K562 (cell line): ENCODE results near the gene TAS1R3. TPM values are rescaled to one million over a fixed set of nuclear protein-coding genes. Genes with fewer than 3 reads are reported as not detected.

Experiments used
- ADNP ChIP-seq: fragments of 200-800 bp; sonication (Bioruptor generic); IDR thresholded peaks from 2 replicates; pipeline ENCODE4 v1.6.1; 2016; ENCODE audit warnings: missing genetic modification characterization, missing compliant biosample characterization
- EHMT2 ChIP-seq: fragments of 450-650 bp; IDR thresholded peaks from 2 replicates; pipeline ENCODE4 v1.6.1; 2018; ENCODE audit warnings: antibody characterized with exemption
- HNRNPK ChIP-seq: fragments of 200-400 bp; formaldehyde crosslinking; IDR thresholded peaks from one replicate; pipeline ENCODE4 v1.6.1; 2018; ENCODE audit warnings: mild to moderate bottlenecking, low read depth, low read length; ENCODE audit not compliant: poor library complexity, severe bottlenecking
- MAFK ChIP-seq: IDR thresholded peaks from 2 replicates; pipeline ENCODE4 v1.6.1; 2011; ENCODE audit warnings: low read length, improper control_type of control experiment
- MAZ ChIP-seq, 2 experiments: fragments of 450-650 bp in 1 of 2; sonication (generic) in 1 of 2; formaldehyde crosslinking; IDR thresholded peaks in 1 of 2; conservative IDR thresholded peaks in 1 of 2; 2 replicates each; pipeline versions ENCODE4 v1.4.0 to v1.5.0; 2020; ENCODE audit warnings: mild to moderate bottlenecking in 1 of 2, missing genetic modification reagents in 1 of 2
- NCOA4 ChIP-seq: fragments of 450-650 bp; IDR thresholded peaks from 2 replicates; pipeline ENCODE4 v1.6.1; 2018; ENCODE audit warnings: mild to moderate bottlenecking; ENCODE audit not compliant: partially characterized antibody
- PHB ChIP-seq: fragments of 250-450 bp; sonication (Bioruptor Pico); IDR thresholded peaks from 2 replicates; pipeline ENCODE4 v1.5.0; 2021
- POLR2G ChIP-seq: fragments of 200-400 bp; formaldehyde crosslinking; IDR thresholded peaks from 2 replicates; pipeline ENCODE4 v1.6.1; 2017; ENCODE audit warnings: low read depth, mild to moderate bottlenecking, antibody characterized with exemption, low read length, moderate library complexity
- POU5F1 ChIP-seq: fragments of 150-350 bp; IDR thresholded peaks from 2 replicates; pipeline ENCODE4 v1.6.1; 2014; ENCODE audit warnings: borderline replicate concordance, low read length, low read depth, mild to moderate bottlenecking; ENCODE audit not compliant: partially characterized antibody
- RBFOX2 ChIP-seq: fragments of 200-400 bp; formaldehyde crosslinking; IDR thresholded peaks from 2 replicates; pipeline ENCODE4 v1.6.1; 2017; ENCODE audit warnings: low read depth, mild to moderate bottlenecking, low read length, moderate library complexity
- STAT5B ChIP-seq: fragments of 250-450 bp; sonication (Bioruptor Pico); IDR thresholded peaks from 2 replicates; pipeline ENCODE4 v1.8.0; 2021; ENCODE audit warnings: mild to moderate bottlenecking, inconsistent platforms
- SUPT5H ChIP-seq: fragments of 450-650 bp; IDR thresholded peaks from 2 replicates; pipeline ENCODE4 v1.6.1; 2016
- ZFX ChIP-seq: sonication (generic); formaldehyde crosslinking; IDR thresholded peaks from 2 replicates; pipeline ENCODE4 v1.8.0; 2022; ENCODE audit warnings: mild to moderate bottlenecking, missing genetic modification reagents, moderate library complexity
- ZNF507 ChIP-seq: conservative IDR thresholded peaks from 2 replicates; pipeline ENCODE4 v1.6.1; 2017; ENCODE audit warnings: missing genetic modification characterization, missing compliant biosample characterization
- polyA plus RNA-seq, 8 experiments: library from polyadenylated mRNA; depleted of rRNA in 4 of 8; stranded (reverse) in 5 of 8; unstranded in 3 of 8; fragments of >200 nt; fragmentation: Nextera tagmentation in 2 of 8; fragmentation: Illumina TruSeq in 1 of 8; extraction: Ambion mirVana in 2 of 8; extraction: Trizol in 1 of 8; gene quantifications; 2 replicates each; pipeline versions ENCODE4 v1.2.1 to v1.2.3, GENCODE V29; 2011 to 2014; ENCODE audit warnings: inconsistent platforms in 1 of 8, missing spikeins in 1 of 8
- total RNA-seq, 7 experiments: library from RNA; depleted of rRNA in 6 of 7; stranded (reverse); fragments of >200 nt in 6 of 7; fragmentation: Illumina TruSeq in 2 of 7; extraction: Trizol in 2 of 7; gene quantifications; 2 replicates each; pipeline versions ENCODE4 v1.2.1 to v1.2.3, GENCODE V29; 2011 to 2021; ENCODE audit warnings: low replicate concordance in 1 of 7
- TF ChIP-seq, protein P1 (sequence below): fragments of 250-450 bp; sonication (Bioruptor Pico); IDR thresholded peaks from 2 replicates; pipeline ENCODE4 v1.9.0; 2021; ENCODE audit warnings: mild to moderate bottlenecking
- TF ChIP-seq, protein P2 (sequence below): fragments of 250-450 bp; sonication (Bioruptor Pico); IDR thresholded peaks from 2 replicates; pipeline ENCODE4 v1.9.0; 2021; ENCODE audit warnings: mild to moderate bottlenecking, inconsistent platforms
- TF ChIP-seq, protein P3 (sequence below): fragments of 450-650 bp; IDR thresholded peaks from 2 replicates; pipeline ENCODE4 v1.6.1; 2016

TAS1R3 gene
- total and polyA plus RNA-seq, 9 of the 15 experiments (the other 6 are each of a cell fraction or from before 2014, with no cell fraction given), result 0.07 to 0.13 TPM; not detected in 7

DNA sequence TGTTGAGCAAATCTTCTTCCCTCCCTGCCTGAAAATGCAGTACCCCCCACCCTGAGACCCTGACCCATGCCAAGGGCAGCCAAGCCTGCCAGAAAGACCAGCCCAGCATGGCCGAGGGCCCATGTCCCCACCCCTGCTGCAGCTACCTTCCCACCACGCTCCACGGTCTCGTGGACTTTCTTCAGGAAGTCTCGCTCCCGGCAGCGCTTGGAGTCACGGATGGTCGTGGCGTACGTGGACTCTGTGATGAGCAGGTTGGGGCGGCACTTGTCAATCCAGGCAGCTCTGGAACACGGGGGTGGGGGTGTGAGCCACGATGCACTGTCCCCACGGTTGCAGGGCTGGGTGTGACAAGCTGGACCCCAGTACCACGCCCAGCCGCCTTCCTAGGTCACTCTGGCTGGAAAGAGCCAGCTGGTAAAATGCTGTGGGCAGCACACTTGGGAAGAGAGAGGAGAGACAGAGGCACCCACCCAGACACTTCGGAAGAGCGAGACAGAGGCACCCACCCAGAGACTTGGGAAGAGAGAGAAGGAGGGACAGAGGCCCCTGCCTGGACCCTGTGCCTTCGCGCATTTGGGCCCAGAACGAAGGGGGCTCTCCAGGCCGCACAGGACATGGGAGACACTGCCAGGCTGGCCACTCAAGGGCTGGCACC is 16.3 kb upstream of the TAS1R3 start (continued):
- TF ChIP-seq MAZ (CRISPR knock-in tag; conservative IDR thresholded peaks at IDR 0.05 in 1 of 2, IDR thresholded peaks at IDR 0.05 in 1 of 2), result 0 out of 4 replicates have a peak, but pooled peaks of 1 of the 2 experiments have one; percentile 17
- peak; percentile 53; the same call in 1 of the 2 replicates for TF ChIP-seq RBFOX2
- TF ChIP-seq STAT5B, result no peak
- TF ChIP-seq ADNP (tag), result no peak
- no peak for TF ChIP-seq HNRNPK
- TF ChIP-seq MAFK, result no peak
- TF ChIP-seq ZNF507 (tag), result no peak
- 0 out of 2 replicates have a peak, but pooled peaks have one; percentile 1 for TF ChIP-seq ZFX
- no peak for TF ChIP-seq POU5F1
- TF ChIP-seq, protein P1, sequence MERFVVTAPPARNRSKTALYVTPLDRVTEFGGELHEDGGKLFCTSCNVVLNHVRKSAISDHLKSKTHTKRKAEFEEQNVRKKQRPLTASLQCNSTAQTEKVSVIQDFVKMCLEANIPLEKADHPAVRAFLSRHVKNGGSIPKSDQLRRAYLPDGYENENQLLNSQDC (CRISPR knock-in tag), result no peak
- TF ChIP-seq EHMT2, result no peak
- TF ChIP-seq PHB, result no peak
- TF ChIP-seq, protein P2, sequence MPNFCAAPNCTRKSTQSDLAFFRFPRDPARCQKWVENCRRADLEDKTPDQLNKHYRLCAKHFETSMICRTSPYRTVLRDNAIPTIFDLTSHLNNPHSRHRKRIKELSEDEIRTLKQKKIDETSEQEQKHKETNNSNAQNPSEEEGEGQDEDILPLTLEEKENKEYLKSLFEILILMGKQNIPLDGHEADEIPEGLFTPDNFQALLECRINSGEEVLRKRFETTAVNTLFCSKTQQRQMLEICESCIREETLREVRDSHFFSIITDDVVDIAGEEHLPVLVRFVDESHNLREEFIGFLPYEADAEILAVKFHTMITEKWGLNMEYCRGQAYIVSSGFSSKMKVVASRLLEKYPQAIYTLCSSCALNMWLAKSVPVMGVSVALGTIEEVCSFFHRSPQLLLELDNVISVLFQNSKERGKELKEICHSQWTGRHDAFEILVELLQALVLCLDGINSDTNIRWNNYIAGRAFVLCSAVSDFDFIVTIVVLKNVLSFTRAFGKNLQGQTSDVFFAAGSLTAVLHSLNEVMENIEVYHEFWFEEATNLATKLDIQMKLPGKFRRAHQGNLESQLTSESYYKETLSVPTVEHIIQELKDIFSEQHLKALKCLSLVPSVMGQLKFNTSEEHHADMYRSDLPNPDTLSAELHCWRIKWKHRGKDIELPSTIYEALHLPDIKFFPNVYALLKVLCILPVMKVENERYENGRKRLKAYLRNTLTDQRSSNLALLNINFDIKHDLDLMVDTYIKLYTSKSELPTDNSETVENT, result no peak
- 0 out of 2 replicates have a peak, but pooled peaks have one; percentile 53 for TF ChIP-seq SUPT5H
- TF ChIP-seq NCOA4, result no peak
- TF ChIP-seq, protein P3, sequence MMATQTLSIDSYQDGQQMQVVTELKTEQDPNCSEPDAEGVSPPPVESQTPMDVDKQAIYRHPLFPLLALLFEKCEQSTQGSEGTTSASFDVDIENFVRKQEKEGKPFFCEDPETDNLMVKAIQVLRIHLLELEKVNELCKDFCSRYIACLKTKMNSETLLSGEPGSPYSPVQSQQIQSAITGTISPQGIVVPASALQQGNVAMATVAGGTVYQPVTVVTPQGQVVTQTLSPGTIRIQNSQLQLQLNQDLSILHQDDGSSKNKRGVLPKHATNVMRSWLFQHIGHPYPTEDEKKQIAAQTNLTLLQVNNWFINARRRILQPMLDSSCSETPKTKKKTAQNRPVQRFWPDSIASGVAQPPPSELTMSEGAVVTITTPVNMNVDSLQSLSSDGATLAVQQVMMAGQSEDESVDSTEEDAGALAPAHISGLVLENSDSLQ, result no peak
- peak; percentile 73 for TF ChIP-seq POLR2G
